CD14-positive monocyte (primary cell): ENCODE measurements around the gene GAS7. TPM values are rescaled to one million over a fixed set of nuclear protein-coding genes. Genes with fewer than 3 reads are reported as not detected.

Experiments used
- DNase-seq, 3 donors: peaks; one replicate each; pipeline ENCODE4 v3.0.0-alpha.2; 2011 to 2022
- H2AFZ ChIP-seq: 2 replicates; pipeline ENCODE4 v1.6.0; 2012; ENCODE audit warnings: mild to moderate bottlenecking, low read depth, low read length, inconsistent platforms; ENCODE audit not compliant: insufficient read depth, poor library complexity, severe bottlenecking
- H3K27ac ChIP-seq, 2 donors: 1 replicate in 1 of 2; 2 replicates in 1 of 2; pipeline ENCODE4 v1.5.1; 2012 to 2013; ENCODE audit warnings: low read length in 2 of 2, control low read depth in 1 of 2, inconsistent platforms in 1 of 2, low read depth in 1 of 2, mild to moderate bottlenecking in 1 of 2
- H3K27me3 ChIP-seq, 2 donors: one replicate each; pipeline versions ENCODE4 v1.6.0 to v1.6.1; 2011 to 2013; ENCODE audit warnings: low read length in 2 of 2; ENCODE audit not compliant: control insufficient read depth in 2 of 2, insufficient read depth in 2 of 2
- H3K36me3 ChIP-seq, 2 donors: replicated peaks in 1 of 2; 1 replicate in 1 of 2; 2 replicates in 1 of 2; pipeline versions ENCODE4 v1.5.1 to v1.6.1; 2012 to 2013; ENCODE audit warnings: low read length in 2 of 2, control low read depth in 1 of 2, inconsistent platforms in 1 of 2, mild to moderate bottlenecking in 1 of 2; ENCODE audit not compliant: insufficient read depth in 2 of 2, control insufficient read depth in 1 of 2
- H3K4me1 ChIP-seq, 2 donors: 1 replicate in 1 of 2; 2 replicates in 1 of 2; pipeline versions ENCODE4 v1.5.1 to v1.6.1; 2012 to 2013; ENCODE audit warnings: low read length in 2 of 2, control low read depth in 1 of 2, inconsistent platforms in 1 of 2, mild to moderate bottlenecking in 1 of 2, moderate library complexity in 1 of 2; ENCODE audit not compliant: insufficient read depth in 2 of 2, control insufficient read depth in 1 of 2
- H3K4me2 ChIP-seq: replicated peaks from 2 replicates; pipeline ENCODE3; 2012; ENCODE audit warnings: low read length, moderate library complexity, mild to moderate bottlenecking; ENCODE audit not compliant: poor library complexity, severe bottlenecking; ENCODE audit errors: extremely low read depth
- H3K4me3 ChIP-seq, 3 experiments: fragments of 200-600 bp in 1 of 3; sonication (generic) in 1 of 3; replicated peaks in 1 of 3; 1 replicate in 2 of 3; 2 replicates in 1 of 3; pipeline ENCODE4 v1.5.1; 2011 to 2013; ENCODE audit warnings: low read length in 3 of 3, mild to moderate bottlenecking in 3 of 3, control low read depth in 2 of 3, low read depth in 2 of 3, inconsistent platforms in 1 of 3, moderate library complexity in 1 of 3
- H3K79me2 ChIP-seq: 2 replicates; pipeline ENCODE4 v1.6.0; 2012; ENCODE audit warnings: mild to moderate bottlenecking, control low read depth, inconsistent platforms, low read length, moderate library complexity; ENCODE audit not compliant: insufficient read depth
- H3K9ac ChIP-seq: 2 replicates; pipeline ENCODE4 v1.6.0; 2017; ENCODE audit warnings: low read length, mild to moderate bottlenecking; ENCODE audit not compliant: insufficient read depth, poor library complexity, severe bottlenecking
- H3K9me3 ChIP-seq, 2 donors: replicated peaks in 1 of 2; 1 replicate in 1 of 2; 2 replicates in 1 of 2; pipeline versions ENCODE4 v1.5.1 to v1.6.1; 2012 to 2013; ENCODE audit warnings: low read length in 2 of 2, control low read depth in 1 of 2; ENCODE audit not compliant: control insufficient read depth in 1 of 2, insufficient read depth in 1 of 2
- H4K20me1 ChIP-seq: 2 replicates; pipeline ENCODE4 v1.6.0; 2012; ENCODE audit warnings: mild to moderate bottlenecking, low read length, control low read depth, moderate library complexity; ENCODE audit not compliant: insufficient read depth
- H3K27ac Mint-ChIP-seq, 7 donors: one replicate each; pipeline ENCODE4 v1.8.0; 2020; ENCODE audit warnings: mild to moderate bottlenecking in 7 of 7, mixed read lengths in 7 of 7, moderate library complexity in 6 of 7, inconsistent platforms in 2 of 7
- H3K27me3 Mint-ChIP-seq, 3 donors: one replicate each; pipeline ENCODE4 v1.8.0; 2021 to 2022; ENCODE audit warnings: low read depth in 3 of 3, mild to moderate bottlenecking in 3 of 3, mixed read lengths in 3 of 3, moderate library complexity in 3 of 3, inconsistent platforms in 1 of 3
- H3K36me3 Mint-ChIP-seq, 2 donors: one replicate each; pipeline ENCODE4 v1.8.0; 2020; ENCODE audit warnings: mixed read lengths in 2 of 2, inconsistent platforms in 1 of 2, mild to moderate bottlenecking in 1 of 2
- H3K4me1 Mint-ChIP-seq: one replicate; pipeline ENCODE4 v1.8.0; 2020; ENCODE audit warnings: mild to moderate bottlenecking, mixed read lengths
- H3K4me3 Mint-ChIP-seq, 2 donors: one replicate each; pipeline ENCODE4 v1.8.0; 2020; ENCODE audit warnings: mild to moderate bottlenecking in 2 of 2, mixed read lengths in 2 of 2, moderate library complexity in 1 of 2
- H3K9me3 Mint-ChIP-seq, 7 donors: one replicate each; pipeline ENCODE4 v1.8.0; 2020 to 2022; ENCODE audit warnings: mixed read lengths in 7 of 7, mild to moderate bottlenecking in 6 of 7, moderate library complexity in 6 of 7, inconsistent platforms in 2 of 7
- CTCF ChIP-seq: fragments of 200-600 bp; IDR thresholded peaks from one replicate; pipeline ENCODE4 v1.8.0; 2022; ENCODE audit warnings: antibody characterized with exemption, mild to moderate bottlenecking
- WGBS: methylation state at CpG from one replicate; pipeline ENCODE4 v1.1.5; 2013; ENCODE audit warnings: missing lambda C conversion rate; ENCODE audit not compliant: insufficient coverage; 5-methylcytosine and 5-hydroxymethylcytosine counted together
- intact Hi-C, 2 donors: fragments of 100-400 bp; cut with micrococcal nuclease; formaldehyde crosslinking; loops; one replicate each; pipeline versions ENCODE4 v1.15.0 to v1.15.1; 2023
- polyA plus RNA-seq, 3 donors: library from polyadenylated mRNA; depleted of rRNA in 1 of 3; unstranded in 2 of 3; stranded (reverse) in 1 of 3; fragments of 300-500 nt in 2 of 3; fragments of >200 nt in 1 of 3; fragmentation: Illumina TruSeq in 2 of 3; gene quantifications; 1 replicate in 2 of 3; 2 replicates in 1 of 3; pipeline ENCODE4 v1.2.3, GENCODE V29; 2012 to 2021

The GAS7 gene
- polyA plus RNA-seq, 3 donors, result 53.1 to 91.9 (median 66.6) TPM

- H3K4me3 ChIP-seq, result no peak overlapping the region
- no peak overlapping the region for H3K9ac ChIP-seq
- Mint-ChIP-seq H3K4me1 (peaks cover 33% of the 10 kb centered on the region), H3K36me3 (peaks cover 16 to 23% of the 10 kb centered on the region in 2 donors), H3K27me3 (peaks cover 0 to 3% (median under 1%) of the 10 kb centered on the region in 3 donors), H3K9me3 (peaks cover 2 to 16% (median 7%) of the 10 kb centered on the region in 7 donors), H3K4me3 (no peak overlapping the region), H3K27ac (peak overlapping the region in 2 of 7 donors; percentile 46 to 50)
- no peaks in the 10 kb centered on the region for H3K27me3 ChIP-seq
- H3K79me2 ChIP-seq, result peaks cover 19% of the 10 kb centered on the region
- no peak for TF ChIP-seq CTCF
- no peak overlapping the region for H3K4me2 ChIP-seq
- H3K9me3 ChIP-seq, result peaks cover 0 to 7% of the 10 kb centered on the region in 2 donors
- no peak overlapping the region for H2AFZ ChIP-seq
- H3K27ac ChIP-seq, result no peak overlapping the region
- no peaks in the 10 kb centered on the region for H3K36me3 ChIP-seq
- intact Hi-C loops, result loop anchor here in 1 of 2 donors (10.0 kb wide), 1 partner anchor 46 kb away; no protein-coding TSS in a partner anchor
- DNase-seq, result no peak
- peaks cover 8 to 19% of the 10 kb centered on the region in 2 donors for H3K4me1 ChIP-seq
- peaks cover 24% of the 10 kb centered on the region for H4K20me1 ChIP-seq
- WGBS, result 100% methylated on average over 1 of the region's 5 CpGs
These were observed 129.1 kb downstream of the GAS7 start for GRCh38 chr17:10069301-10069700.

DNA sequence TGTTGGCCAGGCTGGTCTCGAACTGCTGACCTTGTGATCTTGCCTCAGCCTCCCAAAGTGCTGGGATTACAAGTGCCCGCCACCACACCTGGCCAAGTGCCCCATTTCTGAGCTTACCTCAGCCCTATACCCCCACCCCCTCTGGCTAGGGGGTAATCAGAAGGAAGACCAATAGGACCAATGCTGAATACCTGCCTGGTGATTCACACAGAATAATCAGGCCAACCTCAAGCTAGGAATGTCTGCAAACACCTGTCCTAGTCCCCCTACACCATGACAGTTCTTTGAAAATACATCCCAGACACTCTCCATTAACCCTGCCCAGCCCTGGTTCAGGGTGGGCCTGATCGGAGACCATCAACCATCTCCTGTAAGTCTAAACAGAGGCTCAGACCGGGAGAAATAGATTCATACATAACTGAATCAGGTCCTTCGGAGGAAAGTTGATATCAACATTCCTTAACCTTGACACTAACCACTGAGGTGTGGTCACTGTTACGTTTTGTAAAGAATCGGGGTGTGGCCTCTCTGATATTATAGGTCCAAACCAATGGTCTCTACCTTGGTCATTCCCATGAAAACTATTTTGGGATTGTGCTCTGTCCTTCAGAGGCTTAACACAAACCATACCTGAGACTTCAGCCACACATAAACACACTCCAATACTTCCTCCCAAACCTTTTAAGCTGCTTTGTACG is 130.8 kb downstream of the GAS7 start:
- peak overlapping the region in 3 of 7 donors; percentile 40 to 67 (median 40) for H3K27ac Mint-ChIP-seq
- peaks cover 0 to 8% (median 0%) of the 10 kb centered on the region in 3 donors for H3K27me3 Mint-ChIP-seq
- no peak overlapping the region for H3K9ac ChIP-seq
- no peak overlapping the region for H3K4me2 ChIP-seq
- H3K27me3 ChIP-seq, result no peaks in the 10 kb centered on the region
- peaks cover 23 to 29% of the 10 kb centered on the region in 2 donors for H3K4me1 ChIP-seq
- no peaks in the 10 kb centered on the region for H3K36me3 ChIP-seq
- 99% methylated on average over 6 of the region's 8 CpGs for WGBS
- H3K27ac ChIP-seq, result no peak overlapping the region
- intact Hi-C loops, result loop anchor here in 1 of 2 donors (10.0 kb wide), 1 partner anchor 47 kb away; no protein-coding TSS in a partner anchor
- peaks cover 0 to 7% of the 10 kb centered on the region in 2 donors for H3K9me3 ChIP-seq
- H4K20me1 ChIP-seq, result peaks cover 18% of the 10 kb centered on the region
- peaks cover 22% of the 10 kb centered on the region for H3K79me2 ChIP-seq
- H3K4me3 ChIP-seq, result no peak overlapping the region
- H3K9me3 Mint-ChIP-seq, result peaks cover 2 to 20% (median 7%) of the 10 kb centered on the region in 7 donors
- H3K4me1 Mint-ChIP-seq, result peaks cover 45% of the 10 kb centered on the region
- DNase-seq, result no peak
- peaks cover 18 to 20% of the 10 kb centered on the region in 2 donors for H3K36me3 Mint-ChIP-seq
- no peak for TF ChIP-seq CTCF
- no peak overlapping the region for H3K4me3 Mint-ChIP-seq
- no peak overlapping the region for H2AFZ ChIP-seq
